Measurements from ENCODE around the gene LTV1. TPM values are rescaled to one million over a fixed set of nuclear protein-coding genes. Genes with fewer than 3 reads are reported as not detected.
"Not testable (repeated sequence)": the region's sequence is repeated elsewhere in the genome, so short reads cannot be mapped to it uniquely, and the experiment has no call there.

Gene LTV1
- total and polyA plus RNA-seq, 9 donors = 27.8 to 44.2 (median 40.7) TPM

DNA sequence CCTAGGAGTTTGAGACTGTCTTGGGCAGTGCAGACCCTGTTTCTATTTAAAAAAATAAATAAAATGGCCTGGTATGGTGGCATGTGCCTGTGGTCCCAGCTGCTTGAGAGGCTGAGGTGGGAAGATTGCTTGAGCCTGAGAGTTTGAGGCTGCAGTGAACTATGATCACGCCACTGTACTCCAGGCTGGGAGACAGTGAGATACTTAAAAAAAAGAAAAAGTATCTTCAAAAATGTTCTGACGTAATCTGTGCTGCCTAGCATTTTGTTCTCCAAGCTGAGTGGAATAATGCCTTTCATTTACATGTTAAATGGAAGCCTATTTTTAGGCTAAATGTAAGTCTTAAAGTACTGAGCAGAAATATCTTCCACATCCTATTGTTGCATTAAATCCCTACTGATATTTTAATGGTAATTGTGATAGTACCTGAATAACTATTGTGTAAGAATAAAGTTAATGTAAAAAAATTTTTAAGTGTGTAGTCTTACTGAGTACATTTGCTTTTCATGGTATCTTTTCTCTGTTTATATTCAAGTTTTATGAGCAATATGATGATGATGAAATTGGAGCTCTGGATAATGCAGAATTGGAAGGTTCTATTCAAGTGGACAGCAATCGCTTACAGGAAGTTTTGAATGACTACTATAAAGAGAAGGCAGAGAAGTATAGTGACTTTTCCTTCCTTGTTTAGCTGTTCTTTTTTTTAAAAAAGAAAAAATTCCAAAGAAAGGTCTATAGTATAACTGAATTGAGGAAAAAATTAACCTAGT is 16.9 kb downstream of the LTV1 start:
- H3K36me3 ChIP-seq (ENCODE audit: control insufficient read depth, insufficient read depth, low read length) = peaks cover 60% of the 10 kb centered on the region
- no peak for DNase-seq
- 86% methylated on average over 1 of the region's 3 CpGs for WGBS (ENCODE audit: insufficient coverage)

GRCh38 chr6:143863771-143864170 is 20.6 kb downstream of the LTV1 start:
- Histone ChIP-seq H3K36me3 (ENCODE audit: control insufficient read depth, insufficient read depth, low read length) (peaks cover 38% of the 10 kb centered on the region), H3K4me3 (ENCODE audit: low read length) (no peak overlapping the region), H3K9me3 (replicated peaks; ENCODE audit: control insufficient read depth, low read depth, low read length) (peaks cover 10% of the 10 kb centered on the region), H3K4me1 (ENCODE audit: control insufficient read depth, insufficient read depth, low read length) (peaks cover 5% of the 10 kb centered on the region), H3K27ac (ENCODE audit: low read length) (peak overlapping the region; percentile 85), H3K27me3 (ENCODE audit: control insufficient read depth, insufficient read depth, low read length) (no peaks in the 10 kb centered on the region)
- WGBS (ENCODE audit: insufficient coverage) = no CpG with 5 or more reads among the region's 2 CpGs
- peak; percentile 72 for DNase-seq

More for the DNA sequence above, 16.9 kb downstream of the LTV1 start:
- peaks cover under 1% of the 10 kb centered on the region for H3K4me1 ChIP-seq (ENCODE audit: control insufficient read depth, insufficient read depth, low read length)
- no peak overlapping the region for H3K4me3 ChIP-seq (ENCODE audit: low read length)
- no peak overlapping the region for H3K27ac ChIP-seq (ENCODE audit: low read length)
- H3K9me3 ChIP-seq (replicated peaks; ENCODE audit: control insufficient read depth, low read depth, low read length) = peaks cover 15% of the 10 kb centered on the region
- no peaks in the 10 kb centered on the region for H3K27me3 ChIP-seq (ENCODE audit: control insufficient read depth, insufficient read depth, low read length)

- H3K9me3 ChIP-seq (replicated peaks; ENCODE audit: control insufficient read depth, low read depth, low read length) = peaks cover 10% of the 10 kb centered on the region
- H3K4me1 ChIP-seq (ENCODE audit: control insufficient read depth, insufficient read depth, low read length) = peaks cover 5% of the 10 kb centered on the region
- no peaks in the 10 kb centered on the region for H3K27me3 ChIP-seq (ENCODE audit: control insufficient read depth, insufficient read depth, low read length)
- H3K4me3 ChIP-seq (ENCODE audit: low read length) = no peak within 1 kb of the TSS
- WGBS (ENCODE audit: insufficient coverage) = no CpG with 5 or more reads among the region's 1 CpG
- peaks cover 38% of the 10 kb centered on the region for H3K36me3 ChIP-seq (ENCODE audit: control insufficient read depth, insufficient read depth, low read length)
- DNase-seq = no peak
- peak within 1 kb of the TSS; percentile 85 for H3K27ac ChIP-seq (ENCODE audit: low read length)
These were observed 21.1 kb downstream of the LTV1 start, which contains the start of gene ZC2HC1B for GRCh38 chr6:143864234-143864633. TSS of gene ZC2HC1B (plus strand) at chr6:143864474. CDS start at chr6:143864540, 66 bp downstream.

- H3K4me3 ChIP-seq (ENCODE audit: low read length) = no peak overlapping the region
- H3K4me1 ChIP-seq (ENCODE audit: control insufficient read depth, insufficient read depth, low read length) = peaks cover 7% of the 10 kb centered on the region
- peaks cover 23% of the 10 kb centered on the region for H3K36me3 ChIP-seq (ENCODE audit: control insufficient read depth, insufficient read depth, low read length)
- no peak overlapping the region for H3K27ac ChIP-seq (ENCODE audit: low read length)
- no peaks in the 10 kb centered on the region for H3K27me3 ChIP-seq (ENCODE audit: control insufficient read depth, insufficient read depth, low read length)
- H3K9me3 ChIP-seq (replicated peaks; ENCODE audit: control insufficient read depth, low read depth, low read length) = peaks cover 10% of the 10 kb centered on the region
- no peak for DNase-seq
These were observed 24.1 kb downstream of the LTV1 start for GRCh38 chr6:143867236-143867635.

DNA sequence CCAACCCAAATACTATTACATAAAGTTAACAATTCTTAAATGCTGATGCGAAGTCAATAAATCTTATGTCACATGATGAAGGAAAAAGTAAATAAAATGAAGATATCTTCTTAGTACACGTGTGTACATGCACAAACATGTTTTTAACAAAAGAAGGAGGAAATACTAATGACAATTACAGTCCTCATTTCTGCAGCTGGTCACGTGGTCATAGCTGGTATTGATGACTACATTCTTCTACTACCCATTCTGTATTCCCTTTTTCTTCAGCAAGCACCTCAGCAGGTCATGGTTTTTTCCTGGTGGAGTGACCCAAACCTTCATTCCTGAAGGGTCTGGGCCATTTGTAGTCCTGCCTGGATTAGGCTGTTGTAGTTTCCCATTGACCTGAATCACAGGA is 25.7 kb downstream of the LTV1 start:
- DNase-seq; H3K4me3 ChIP-seq (ENCODE audit: low read length); H3K27me3 ChIP-seq (ENCODE audit: control insufficient read depth, insufficient read depth, low read length); H3K4me1 ChIP-seq (ENCODE audit: control insufficient read depth, insufficient read depth, low read length); H3K27ac ChIP-seq (ENCODE audit: low read length): not testable (repeated sequence)
- Histone ChIP-seq H3K36me3 (ENCODE audit: control insufficient read depth, insufficient read depth, low read length) (peaks cover 23% of the 10 kb centered on the region), H3K9me3 (replicated peaks; ENCODE audit: control insufficient read depth, low read depth, low read length) (peaks cover 10% of the 10 kb centered on the region)
- no CpG with 5 or more reads among the region's 3 CpGs for WGBS (ENCODE audit: insufficient coverage)

DNA sequence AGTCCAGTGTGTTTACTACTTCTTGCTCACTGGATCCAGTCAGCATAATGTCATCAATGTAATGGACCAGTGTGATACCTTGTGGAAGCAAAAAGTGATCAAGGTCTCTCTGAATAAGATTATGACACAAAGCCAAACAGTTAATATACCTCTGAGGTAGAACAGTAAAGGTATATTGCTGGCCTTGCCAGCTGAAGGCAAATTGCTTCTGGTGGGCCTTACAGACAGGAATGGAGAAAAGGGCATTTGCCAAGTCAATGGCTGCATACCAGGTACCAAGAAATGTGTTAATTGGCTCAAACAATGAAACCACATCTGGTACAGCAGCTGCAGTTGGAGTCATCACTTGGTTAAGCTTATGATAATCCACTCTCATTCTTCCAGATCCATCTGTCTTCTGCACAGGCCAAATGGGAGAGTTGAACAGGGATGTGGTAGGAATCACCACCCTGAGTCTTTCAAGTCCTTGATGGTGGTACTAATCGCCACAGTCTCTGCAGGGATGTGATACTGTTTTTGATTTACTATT is 28.1 kb downstream of the LTV1 start:
- DNase-seq = peak; percentile 68
- H3K36me3 ChIP-seq (ENCODE audit: control insufficient read depth, insufficient read depth, low read length); H3K4me3 ChIP-seq (ENCODE audit: low read length); H3K27me3 ChIP-seq (ENCODE audit: control insufficient read depth, insufficient read depth, low read length); H3K4me1 ChIP-seq (ENCODE audit: control insufficient read depth, insufficient read depth, low read length): not testable (repeated sequence)
- no CpG with 5 or more reads among the region's 1 CpG for WGBS (ENCODE audit: insufficient coverage)
- Histone ChIP-seq H3K27ac (ENCODE audit: low read length) (peak overlapping the region; percentile 67), H3K9me3 (replicated peaks; ENCODE audit: control insufficient read depth, low read depth, low read length) (peaks cover 24% of the 10 kb centered on the region)

- DNase-seq = no peak
- H3K4me1 ChIP-seq (ENCODE audit: control insufficient read depth, insufficient read depth, low read length) = peaks cover 4% of the 10 kb centered on the region
- no peaks in the 10 kb centered on the region for H3K27me3 ChIP-seq (ENCODE audit: control insufficient read depth, insufficient read depth, low read length)
- WGBS (ENCODE audit: insufficient coverage) = no CpG with 5 or more reads among the region's 2 CpGs
- no peak overlapping the region for H3K4me3 ChIP-seq (ENCODE audit: low read length)
- H3K27ac ChIP-seq (ENCODE audit: low read length) = peak overlapping the region; percentile 67
- H3K36me3 ChIP-seq (ENCODE audit: control insufficient read depth, insufficient read depth, low read length) = peaks cover 5% of the 10 kb centered on the region
- H3K9me3 ChIP-seq (replicated peaks; ENCODE audit: control insufficient read depth, low read depth, low read length) = peaks cover 24% of the 10 kb centered on the region
These were observed 29.1 kb downstream of the LTV1 start for GRCh38 chr6:143872201-143872600.

DNA sequence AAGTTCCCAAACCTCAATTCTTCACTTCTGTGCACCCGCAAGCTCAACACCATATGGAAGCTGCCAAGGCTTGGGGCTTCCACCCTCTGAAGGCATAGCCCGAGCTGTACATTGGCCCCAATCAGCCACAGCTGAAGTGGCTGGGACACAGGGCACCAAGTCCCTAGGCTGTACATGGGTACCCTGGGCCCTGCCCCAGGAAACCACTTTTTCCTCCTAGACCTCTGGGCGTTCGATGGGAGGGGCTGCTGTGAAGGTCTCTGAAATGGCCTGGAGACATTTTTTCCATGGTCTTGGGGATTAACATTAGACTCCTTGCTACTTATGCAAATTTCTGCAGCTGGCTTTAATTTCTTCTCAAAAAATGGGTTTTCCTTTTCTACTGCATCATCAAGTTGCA is 30.5 kb downstream of the LTV1 start:
- 100% methylated on average over 1 of the region's 4 CpGs for WGBS (ENCODE audit: insufficient coverage)
- H3K27me3 ChIP-seq (ENCODE audit: control insufficient read depth, insufficient read depth, low read length); H3K4me3 ChIP-seq (ENCODE audit: low read length); H3K27ac ChIP-seq (ENCODE audit: low read length); H3K36me3 ChIP-seq (ENCODE audit: control insufficient read depth, insufficient read depth, low read length); H3K4me1 ChIP-seq (ENCODE audit: control insufficient read depth, insufficient read depth, low read length); DNase-seq: not testable (repeated sequence)
- peaks cover 25% of the 10 kb centered on the region for H3K9me3 ChIP-seq (replicated peaks; ENCODE audit: control insufficient read depth, low read depth, low read length)

DNA sequence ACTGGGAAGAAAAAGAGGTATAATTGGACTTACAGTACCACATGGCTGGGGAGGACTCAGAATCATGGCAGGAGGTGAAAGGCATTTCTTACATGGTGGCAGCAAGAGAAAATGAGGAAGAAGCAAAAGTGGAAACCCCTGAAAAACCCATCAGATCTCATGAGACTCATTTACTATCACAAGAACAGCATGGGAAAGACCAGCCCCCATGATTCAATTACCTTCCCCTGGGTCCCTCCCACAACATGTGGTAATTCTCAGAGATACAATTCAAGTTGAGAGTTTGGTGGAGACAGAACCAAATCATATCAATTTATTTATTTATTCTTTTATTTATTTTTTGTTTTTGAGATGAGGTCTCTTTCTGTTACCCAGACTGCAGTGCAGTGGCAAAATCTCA is 31.4 kb downstream of the LTV1 start:
- H3K36me3 ChIP-seq (ENCODE audit: control insufficient read depth, insufficient read depth, low read length); H3K27me3 ChIP-seq (ENCODE audit: control insufficient read depth, insufficient read depth, low read length); H3K4me3 ChIP-seq (ENCODE audit: low read length); DNase-seq; H3K4me1 ChIP-seq (ENCODE audit: control insufficient read depth, insufficient read depth, low read length); H3K27ac ChIP-seq (ENCODE audit: low read length): not testable (repeated sequence)
- H3K9me3 ChIP-seq (replicated peaks; ENCODE audit: control insufficient read depth, low read depth, low read length) = peaks cover 28% of the 10 kb centered on the region

DNA sequence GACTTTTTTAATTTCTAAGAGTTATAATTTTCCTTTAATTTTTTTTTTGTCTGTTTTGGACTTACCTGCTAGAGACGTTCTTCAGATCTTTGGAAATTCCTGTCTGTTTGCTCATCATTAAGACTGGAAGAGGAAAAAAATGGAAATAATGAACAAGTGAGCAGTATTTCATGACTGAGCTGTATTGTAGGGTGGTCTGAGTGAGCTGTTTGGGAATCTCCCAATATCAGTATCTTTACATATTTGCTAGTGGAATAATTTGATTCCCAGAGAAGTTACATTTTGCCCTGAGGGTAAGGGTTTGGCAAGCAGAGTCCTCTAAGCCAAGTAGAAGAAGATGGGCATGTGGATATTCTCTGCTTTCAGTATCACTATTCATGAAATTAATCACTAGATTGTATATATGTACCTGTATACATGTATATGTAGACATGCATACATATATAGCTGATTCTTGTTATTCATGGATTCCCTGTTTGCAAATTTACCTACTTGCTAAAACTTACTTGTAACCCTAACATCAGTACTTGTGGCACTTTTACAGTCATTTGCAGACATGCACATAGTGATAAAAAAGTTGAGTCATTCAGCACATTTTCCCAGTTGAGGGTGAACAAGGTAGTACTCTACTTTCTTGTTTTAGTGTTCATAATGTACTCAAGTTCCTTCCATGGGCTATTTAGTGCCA is 34.6 kb downstream of the LTV1 start:
- no CpG with 5 or more reads among the region's 1 CpG for WGBS (ENCODE audit: insufficient coverage)

More for the DNA sequence above, 34.6 kb downstream of the LTV1 start:
- H3K27ac ChIP-seq (ENCODE audit: low read length) = no peak overlapping the region
- H3K36me3 ChIP-seq (ENCODE audit: control insufficient read depth, insufficient read depth, low read length) = no peaks in the 10 kb centered on the region
- no peak for DNase-seq
- H3K4me1 ChIP-seq (ENCODE audit: control insufficient read depth, insufficient read depth, low read length) = peaks cover 2% of the 10 kb centered on the region
- H3K27me3 ChIP-seq (ENCODE audit: control insufficient read depth, insufficient read depth, low read length) = no peaks in the 10 kb centered on the region
- no peak overlapping the region for H3K4me3 ChIP-seq (ENCODE audit: low read length)
- peaks cover 28% of the 10 kb centered on the region for H3K9me3 ChIP-seq (replicated peaks; ENCODE audit: control insufficient read depth, low read depth, low read length)

Data from muscle of leg (tissue), 11 donors.